ENCODE data around the gene RAB43.
"Not testable (repeated sequence)": the region's sequence is repeated elsewhere in the genome, so short reads cannot be mapped to it uniquely, and the experiment has no call there.

RAB43 gene

GRCh38 chr3:129070086-129070885 is 51.3 kb downstream of the RAB43 start:
- CTCF ChIA-PET, result interaction anchor here (10.8 kb wide), 1 partner anchor 19 kb away, joined by 96 read pairs; no protein-coding TSS in a partner anchor

GRCh38 chr3:129069313-129070085 is 52.1 kb downstream of the RAB43 start:
- CTCF ChIA-PET, result interaction anchor here (1.2 to 10.8 kb wide), 8 partner anchors 9 to 452 kb away, joined by 3 to 96 read pairs (median 6); partner anchors contain the start of gene GP9
- POLR2A ChIA-PET; DNase-seq (ENCODE audit: extremely low spot score): not testable (repeated sequence)

More at GRCh38 chr3:129070086-129070885, 51.3 kb downstream of the RAB43 start:
- DNase-seq (ENCODE audit: extremely low spot score), result no peak
- POLR2A ChIA-PET, result no interaction called here
- TF ChIP-seq CTCF (IDR thresholded peaks at IDR 0.05; ENCODE audit: control extremely low read depth, extremely low read depth, low read depth, missing control alignments), result no peak

GRCh38 chr3:129068291-129068886 is 53.2 kb downstream of the RAB43 start:
- DNase-seq (ENCODE audit: extremely low spot score), result no peak
- no peak for TF ChIP-seq CTCF (IDR thresholded peaks at IDR 0.05; ENCODE audit: control extremely low read depth, extremely low read depth, low read depth, missing control alignments)
- ChIA-PET CTCF (interaction anchor here (1.0 to 10.8 kb wide), 9 partner anchors 8 to 451 kb away, joined by 3 to 96 read pairs (median 6); partner anchors contain the start of gene GP9), POLR2A (interaction anchor here (0.9 kb wide), 1 partner anchor 193 kb away, joined by 4 read pairs; no protein-coding TSS in a partner anchor)

- POLR2A ChIA-PET; DNase-seq (ENCODE audit: extremely low spot score): not testable (repeated sequence)
- CTCF ChIA-PET, result interaction anchor here (1.0 to 10.8 kb wide), 5 partner anchors 11 to 178 kb away, joined by 3 to 96 read pairs (median 6); no protein-coding TSS in a partner anchor
These were observed 53.9 kb downstream of the RAB43 start for GRCh38 chr3:129067719-129068118.

GRCh38 chr3:129065720-129066073 is 55.9 kb downstream of the RAB43 start:
- CTCF ChIA-PET, result interaction anchor here (10.8 kb wide), 1 partner anchor 14 kb away, joined by 96 read pairs; no protein-coding TSS in a partner anchor
- no peak for TF ChIP-seq CTCF (IDR thresholded peaks at IDR 0.05; ENCODE audit: control extremely low read depth, extremely low read depth, low read depth, missing control alignments)
- POLR2A ChIA-PET, result no interaction called here
- no peak for DNase-seq (ENCODE audit: extremely low spot score)

- TF ChIP-seq CTCF (IDR thresholded peaks at IDR 0.05; ENCODE audit: control extremely low read depth, extremely low read depth, low read depth, missing control alignments), result no peak
- no peak for DNase-seq (ENCODE audit: extremely low spot score)
- POLR2A ChIA-PET, result no interaction called here
- CTCF ChIA-PET, result interaction anchor here (10.8 kb wide), 1 partner anchor 14 kb away, joined by 96 read pairs; no protein-coding TSS in a partner anchor
These were observed 56.4 kb downstream of the RAB43 start for GRCh38 chr3:129065016-129065719.
